GM13976 (cell line): ENCODE data around the gene LRRC8C.
"Not testable (repeated sequence)": the region's sequence is repeated elsewhere in the genome, so short reads cannot be mapped to it uniquely, and the experiment has no call there.

Experiments used
- DNase-seq: peaks from one replicate; pipeline ENCODE4 v3.0.0; 2012; ENCODE audit warnings: low spot score
- in situ Hi-C: fragments of 300-500 bp; cut with MboI; formaldehyde crosslinking; loops from one replicate; pipeline ENCODE4 v1.12.0; 2022; ENCODE audit warnings: low sequenced_read_pairs, mixed read lengths, inconsistent platforms; ENCODE audit not compliant: unreplicated experiment
- TF ChIP-seq, protein P1 (sequence below): IDR thresholded peaks from 2 replicates; pipeline ENCODE4 v1.5.1; 2012; ENCODE audit warnings: borderline replicate concordance, mild to moderate bottlenecking; ENCODE audit not compliant: insufficient read depth; ENCODE audit errors: extremely low read depth, missing control alignments, control extremely low read depth

Gene LRRC8C

DNA sequence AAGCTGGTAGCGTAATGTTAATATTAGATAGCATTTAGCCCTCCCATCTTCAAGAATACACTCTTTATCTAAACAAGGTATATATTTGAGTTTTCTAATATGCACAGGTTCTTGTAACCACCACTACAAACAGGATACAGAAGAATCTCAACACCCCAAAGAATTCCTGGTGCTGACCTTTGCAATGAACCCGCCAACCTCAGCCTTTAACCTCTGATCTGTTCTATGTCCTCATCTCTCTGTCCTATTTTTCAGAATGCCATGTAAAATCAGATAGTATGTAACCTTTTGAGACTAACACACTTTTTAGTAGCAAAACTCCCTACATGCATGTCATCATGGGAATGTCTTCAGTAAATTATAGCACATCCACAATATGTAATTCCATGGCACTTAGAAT lies 71.1 kb downstream of the LRRC8C start:
- in situ Hi-C loops, result no loop called here
- TF ChIP-seq, protein P1, sequence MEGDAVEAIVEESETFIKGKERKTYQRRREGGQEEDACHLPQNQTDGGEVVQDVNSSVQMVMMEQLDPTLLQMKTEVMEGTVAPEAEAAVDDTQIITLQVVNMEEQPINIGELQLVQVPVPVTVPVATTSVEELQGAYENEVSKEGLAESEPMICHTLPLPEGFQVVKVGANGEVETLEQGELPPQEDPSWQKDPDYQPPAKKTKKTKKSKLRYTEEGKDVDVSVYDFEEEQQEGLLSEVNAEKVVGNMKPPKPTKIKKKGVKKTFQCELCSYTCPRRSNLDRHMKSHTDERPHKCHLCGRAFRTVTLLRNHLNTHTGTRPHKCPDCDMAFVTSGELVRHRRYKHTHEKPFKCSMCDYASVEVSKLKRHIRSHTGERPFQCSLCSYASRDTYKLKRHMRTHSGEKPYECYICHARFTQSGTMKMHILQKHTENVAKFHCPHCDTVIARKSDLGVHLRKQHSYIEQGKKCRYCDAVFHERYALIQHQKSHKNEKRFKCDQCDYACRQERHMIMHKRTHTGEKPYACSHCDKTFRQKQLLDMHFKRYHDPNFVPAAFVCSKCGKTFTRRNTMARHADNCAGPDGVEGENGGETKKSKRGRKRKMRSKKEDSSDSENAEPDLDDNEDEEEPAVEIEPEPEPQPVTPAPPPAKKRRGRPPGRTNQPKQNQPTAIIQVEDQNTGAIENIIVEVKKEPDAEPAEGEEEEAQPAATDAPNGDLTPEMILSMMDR, result no peak
- DNase-seq, result no peak

DNA sequence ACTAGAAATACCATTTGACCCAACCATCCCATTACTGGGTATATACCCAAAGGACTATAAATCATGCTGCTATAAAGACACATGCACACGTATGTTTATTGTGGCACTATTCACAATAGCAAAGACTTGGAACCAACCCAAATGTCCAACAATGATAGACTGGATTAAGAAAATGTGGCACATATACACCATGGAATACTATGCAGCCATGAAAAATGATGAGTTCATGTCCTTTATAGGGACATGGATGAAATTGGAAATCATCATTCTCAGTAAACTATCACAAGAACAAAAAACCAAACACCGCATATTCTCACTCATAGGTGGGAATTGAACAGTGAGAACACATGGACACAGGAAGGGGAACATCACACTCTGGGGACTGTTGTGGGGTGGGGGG lies 72.0 kb downstream of the LRRC8C start:
- DNase-seq, in situ Hi-C loops: not testable (repeated sequence)

DNA sequence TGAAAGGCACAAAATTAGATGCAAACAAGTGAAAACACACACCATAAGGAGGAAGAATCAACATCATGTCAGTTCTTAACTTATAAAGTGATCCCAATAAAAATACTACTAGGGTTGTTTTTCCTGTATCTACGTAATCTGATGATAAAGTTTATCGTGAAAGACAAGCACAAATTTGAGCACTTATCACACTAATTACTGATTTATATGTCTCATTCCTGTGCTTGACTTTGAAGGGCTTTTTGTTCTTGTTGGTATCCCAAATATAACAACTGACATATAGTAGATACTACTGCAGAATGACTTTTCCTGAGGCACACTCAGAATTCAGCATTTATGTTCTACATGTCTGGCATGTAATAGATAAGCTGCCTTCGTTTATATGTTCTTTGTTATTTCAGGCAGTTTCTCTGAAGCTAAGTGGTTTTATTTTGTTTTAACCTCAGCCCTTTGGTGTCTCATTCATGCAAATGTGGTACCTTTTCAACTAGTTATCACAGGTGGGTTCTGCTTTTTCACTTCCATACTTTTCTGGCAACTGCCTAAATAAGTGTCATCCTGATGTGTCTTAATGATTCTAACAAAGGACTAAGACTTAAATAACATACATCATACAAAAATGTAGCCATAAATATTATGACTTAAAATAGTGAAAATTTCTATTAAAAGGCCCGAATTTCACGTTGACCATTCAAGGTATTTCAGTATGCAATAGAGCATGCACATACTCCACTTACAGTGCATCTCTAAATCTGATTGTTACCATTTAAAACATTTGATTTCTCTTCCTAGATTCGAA lies 73.2 kb downstream of the LRRC8C start:
- in situ Hi-C loops, result no loop called here
- no peak for DNase-seq
- TF ChIP-seq, protein P1, result no peak

DNA sequence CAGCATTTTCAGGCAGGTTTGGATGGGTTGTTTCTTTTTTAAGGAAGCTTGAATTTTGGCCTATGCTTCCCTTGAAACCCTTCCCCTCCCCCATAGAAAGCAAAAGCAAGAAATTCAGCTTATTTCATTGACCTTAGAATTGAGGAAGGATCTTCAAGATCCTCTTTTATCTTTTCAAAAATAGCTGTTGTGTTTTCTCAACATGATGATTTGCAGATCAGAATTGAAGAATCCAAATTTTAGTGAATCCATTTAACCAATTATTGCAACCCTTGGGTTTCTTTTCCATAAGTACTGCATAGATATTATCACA lies 73.7 kb downstream of the LRRC8C start:
- TF ChIP-seq, protein P1, result no peak
- no peak for DNase-seq
- in situ Hi-C loops, result no loop called here

DNA sequence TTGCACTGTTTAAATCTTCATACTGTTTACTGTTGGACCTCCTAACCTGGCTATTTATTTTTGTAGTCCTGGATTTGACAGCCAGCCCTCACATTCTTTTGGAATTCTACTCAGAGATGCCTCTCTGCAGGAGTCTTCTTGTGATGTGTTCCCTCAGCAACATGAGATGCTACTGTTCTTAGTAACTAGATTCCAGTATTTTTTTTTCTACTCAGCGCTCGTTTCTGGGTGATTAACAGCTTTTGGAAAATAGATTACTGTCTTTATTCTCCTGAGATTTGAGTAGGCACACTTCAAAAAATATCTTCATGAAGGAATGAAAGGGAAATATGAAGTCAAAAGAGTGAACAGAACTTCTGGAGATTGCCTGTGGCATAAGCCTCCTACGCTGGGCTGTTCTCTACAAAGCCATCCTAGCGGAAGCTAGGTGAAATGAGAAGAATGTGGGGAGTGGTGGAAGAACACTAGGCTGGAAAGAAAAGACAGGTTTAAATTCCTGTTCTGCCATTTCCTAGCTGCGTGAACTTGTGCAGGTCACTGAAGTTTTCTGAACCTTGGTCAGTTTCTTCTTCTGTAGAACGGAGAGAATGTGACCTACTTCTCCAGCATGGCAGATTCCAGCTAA lies 75.9 kb downstream of the LRRC8C start:
- DNase-seq, result no peak
- TF ChIP-seq, protein P1, result no peak
- in situ Hi-C loops, result no loop called here

- in situ Hi-C loops, result no loop called here
- TF ChIP-seq, protein P1, result no peak
- DNase-seq, result no peak
Observed at GRCh38 chr1:89710498-89711139, 77.7 kb downstream of the LRRC8C start.
